IMR-90 (cell line): ENCODE results near the gene PTPRH. TPM values are rescaled to one million over a fixed set of nuclear protein-coding genes. Genes with fewer than 3 reads are reported as not detected.

Experiments
- ATAC-seq: fragments of 200-7000 bp; cut with Tn5 transposase; 2 replicates; pipeline ENCODE4 v1.9.1; 2020; ENCODE audit warnings: low read depth, mild to moderate bottlenecking, moderate library complexity
- BruUV-seq: library from RNA; stranded (reverse); fragments of 400-500 nt; replicated peaks from 2 replicates; lab custom pipeline; 2021; lab: Mats Ljungman, UMichigan
- CTCF ChIA-PET: fragments of 300-600 bp; formaldehyde crosslinking; extraction: SDS; loops from one replicate; lab custom pipeline; 2021; ENCODE audit warnings: antibody characterized with exemption; lab: Yijun Ruan, JAX
- POLR2A ChIA-PET: fragments of 300-600 bp; sonication (Branson Sonifier 250); formaldehyde crosslinking; loops from one replicate; lab custom pipeline; 2022; ENCODE audit warnings: antibody characterized with exemption; ENCODE audit not compliant: unreplicated experiment; lab: Charles Lee
- DNase-seq: peaks from one replicate; pipeline ENCODE4 v3.0.0; 2013
- H2AFZ ChIP-seq: replicated peaks from 2 replicates; pipeline ENCODE3; 2013; ENCODE audit warnings: low read length, mild to moderate bottlenecking; ENCODE audit not compliant: poor library complexity
- H2AK5ac ChIP-seq: 2 replicates; pipeline ENCODE4 v1.6.1; 2013; ENCODE audit warnings: low read depth, low read length, inconsistent platforms
- H2AK9ac ChIP-seq: replicated peaks from 2 replicates; pipeline ENCODE3; 2013; ENCODE audit warnings: mild to moderate bottlenecking, low read depth, low read length, moderate library complexity; ENCODE audit not compliant: poor library complexity
- H2BK120ac ChIP-seq: 2 replicates; pipeline ENCODE4 v1.6.1; 2013; ENCODE audit warnings: low read depth, low read length, inconsistent platforms
- H2BK15ac ChIP-seq: 3 replicates; pipeline ENCODE4 v1.6.1; 2013; ENCODE audit warnings: low read depth, low read length, inconsistent platforms
- H2BK20ac ChIP-seq: 2 replicates; pipeline ENCODE4 v1.6.1; 2013; ENCODE audit warnings: low read depth, mild to moderate bottlenecking, inconsistent platforms, low read length, moderate library complexity
- H2BK5ac ChIP-seq: 2 replicates; pipeline ENCODE4 v1.6.1; 2013; ENCODE audit warnings: mild to moderate bottlenecking, low read depth, low read length, inconsistent platforms; ENCODE audit not compliant: poor library complexity, severe bottlenecking
- H3K14ac ChIP-seq: replicated peaks from 2 replicates; pipeline ENCODE4 v1.6.1; 2013; ENCODE audit warnings: low read depth, low read length, inconsistent platforms
- H3K18ac ChIP-seq: 2 replicates; pipeline ENCODE4 v1.6.1; 2013; ENCODE audit warnings: low read depth, low read length, control low read depth
- H3K23ac ChIP-seq: 2 replicates; pipeline ENCODE4 v1.6.1; 2013; ENCODE audit warnings: low read depth, low read length, inconsistent platforms
- H3K27ac ChIP-seq: 2 replicates; pipeline ENCODE4 v1.5.1; 2013; ENCODE audit warnings: mild to moderate bottlenecking, control low read depth, low read length; ENCODE audit not compliant: insufficient read depth
- H3K27me3 ChIP-seq: 2 replicates; pipeline ENCODE4 v1.6.1; 2013; ENCODE audit warnings: low read length; ENCODE audit not compliant: control insufficient read depth, insufficient read depth
- H3K36me3 ChIP-seq: 2 replicates; pipeline ENCODE4 v1.6.1; 2013; ENCODE audit warnings: low read length, mixed read lengths; ENCODE audit not compliant: control insufficient read depth, insufficient read depth
- H3K4ac ChIP-seq: 2 replicates; pipeline ENCODE4 v1.6.1; 2013; ENCODE audit warnings: low read depth, low read length, inconsistent platforms
- H3K4me1 ChIP-seq: 2 replicates; pipeline ENCODE4 v1.6.1; 2013; ENCODE audit warnings: low read length, mixed read lengths; ENCODE audit not compliant: control insufficient read depth, insufficient read depth
- H3K4me2 ChIP-seq: 2 replicates; pipeline ENCODE4 v1.6.1; 2013; ENCODE audit warnings: low read depth, mild to moderate bottlenecking, control low read depth, low read length, moderate library complexity
- H3K4me3 ChIP-seq: 2 replicates; pipeline ENCODE4 v1.5.1; 2013; ENCODE audit warnings: low read depth, mild to moderate bottlenecking, control low read depth, low read length, moderate library complexity; ENCODE audit not compliant: insufficient read depth
- H3K56ac ChIP-seq: 2 replicates; pipeline ENCODE4 v1.6.1; 2013; ENCODE audit warnings: low read length, inconsistent platforms; ENCODE audit not compliant: insufficient read depth; ENCODE audit errors: extremely low read depth
- H3K79me1 ChIP-seq, 2 experiments: 2 replicates each; pipeline ENCODE4 v1.6.1; 2013; ENCODE audit warnings: low read length in 2 of 2, inconsistent platforms in 1 of 2, low read depth in 1 of 2
- H3K9ac ChIP-seq: 2 replicates; pipeline ENCODE4 v1.6.1; 2013; ENCODE audit warnings: low read depth, low read length, control low read depth
- H3K9me1 ChIP-seq: 2 replicates; pipeline ENCODE4 v1.6.1; 2013; ENCODE audit warnings: low read length, inconsistent platforms; ENCODE audit not compliant: insufficient read depth
- H3K9me3 ChIP-seq: 2 replicates; pipeline ENCODE4 v1.6.1; 2013; ENCODE audit warnings: low read length; ENCODE audit not compliant: control insufficient read depth, insufficient read depth
- H4K20me1 ChIP-seq: 2 replicates; pipeline ENCODE4 v1.6.1; 2013; ENCODE audit warnings: low read length, inconsistent platforms; ENCODE audit not compliant: insufficient read depth
- H4K5ac ChIP-seq: 2 replicates; pipeline ENCODE4 v1.6.1; 2013; ENCODE audit warnings: mild to moderate bottlenecking, low read depth, low read length, control low read depth
- H4K8ac ChIP-seq, 2 experiments: 2 replicates each; pipeline ENCODE4 v1.6.1; 2013; ENCODE audit warnings: low read depth in 2 of 2, low read length in 2 of 2, control low read depth in 1 of 2, inconsistent platforms in 1 of 2
- H4K91ac ChIP-seq: 2 replicates; pipeline ENCODE4 v1.6.1; 2013; ENCODE audit warnings: low read depth, low read length, inconsistent platforms; ENCODE audit not compliant: insufficient read depth
- BHLHE40 ChIP-seq: fragments of 150-350 bp; IDR thresholded peaks from 2 replicates; pipeline ENCODE4 v1.6.1; 2016; ENCODE audit warnings: mild to moderate bottlenecking, low read depth, low read length
- CHD1 ChIP-seq: IDR thresholded peaks from 2 replicates; pipeline ENCODE4 v1.6.1; 2012; ENCODE audit warnings: low read depth, low read length, improper control_type of control experiment
- ELK1 ChIP-seq: fragments of 150-350 bp; IDR thresholded peaks from 2 replicates; pipeline ENCODE4 v1.6.1; 2016; ENCODE audit warnings: low read depth, mild to moderate bottlenecking, low read length, moderate library complexity, borderline replicate concordance
- MAFK ChIP-seq: IDR thresholded peaks from 2 replicates; pipeline ENCODE4 v1.6.1; 2012; ENCODE audit warnings: low read depth, low read length, improper control_type of control experiment
- MAZ ChIP-seq: IDR thresholded peaks from 2 replicates; pipeline ENCODE4 v1.6.1; 2012; ENCODE audit warnings: low read depth, mild to moderate bottlenecking, low read length, improper control_type of control experiment, moderate library complexity, borderline replicate concordance
- RCOR1 ChIP-seq: IDR thresholded peaks from 2 replicates; pipeline ENCODE4 v1.6.1; 2012; ENCODE audit warnings: mild to moderate bottlenecking, low read length, improper control_type of control experiment; ENCODE audit not compliant: insufficient replicate concordance
- WGBS, 2 experiments: methylation state at CpG; one replicate each; pipeline versions ENCODE4 v1.1.5 to v1.1.7; 2013; ENCODE audit warnings: missing lambda C conversion rate in 2 of 2; ENCODE audit not compliant: insufficient read length in 1 of 2; ENCODE audit errors: extremely low coverage in 2 of 2; 5-methylcytosine and 5-hydroxymethylcytosine counted together
- dilution Hi-C: fragments of 300-500 bp; cut with HindIII; formaldehyde crosslinking; loops from one replicate; pipeline ENCODE4 v1.14.3; 2018; ENCODE audit warnings: low sequenced_read_pairs; ENCODE audit not compliant: unreplicated experiment
- in situ Hi-C: fragments of 300-500 bp; cut with MboI; formaldehyde crosslinking; loops from 3 replicates; pipeline ENCODE4 v1.14.3; 2019; ENCODE audit warnings: low sequenced_read_pairs, inconsistent platforms, mixed read lengths
- intact Hi-C: fragments of 100-400 bp; cut with micrococcal nuclease; formaldehyde crosslinking; loops from 2 replicates; pipeline ENCODE4 v1.10.0; 2022
- polyA plus RNA-seq, 3 experiments: library from polyadenylated mRNA; depleted of rRNA; stranded (reverse); fragments of >200 nt; gene quantifications; 2 replicates each; pipeline ENCODE4 v1.2.3, GENCODE V29; 2012; ENCODE audit warnings: low replicate concordance in 1 of 3
- total RNA-seq: library from RNA; depleted of rRNA; stranded (reverse); fragments of >200 nt; gene quantifications from 2 replicates; pipeline ENCODE4 v1.2.3, GENCODE V29; 2012
- TF ChIP-seq, protein P1 (sequence below): fragments of 150-350 bp; IDR thresholded peaks from 2 replicates; pipeline ENCODE4 v1.6.1; 2017; ENCODE audit warnings: mild to moderate bottlenecking, antibody characterized with exemption, low read length, low read depth

Gene PTPRH
- total and polyA plus RNA-seq, 2 of the 4 experiments (the other 2 are of a cell fraction) = 1.3 to 3.4 TPM

GRCh38 chr19:55229789-55230182, 20.5 kb upstream of the PTPRH start:
- no peak overlapping the region for H2AK9ac ChIP-seq
- peaks cover 20% of the 10 kb centered on the region for H4K20me1 ChIP-seq
- H2BK120ac ChIP-seq = no peak overlapping the region
- ATAC-seq (no peak), DNase-seq (no peak)
- H4K8ac ChIP-seq = no peak overlapping the region
- in situ Hi-C loops (no loop called here), dilution Hi-C loops (no loop called here), intact Hi-C loops (no loop called here)
- H3K18ac ChIP-seq = no peak overlapping the region
- H3K36me3 ChIP-seq = peaks cover 50% of the 10 kb centered on the region
- 0 out of 2 replicates have a peak, but pooled peaks cover 6% of the 10 kb centered on the region for H3K9me1 ChIP-seq
- no peak overlapping the region for H2AK5ac ChIP-seq
- TF ChIP-seq BHLHE40 = no peak
- no peak for TF ChIP-seq ELK1
- no peak for TF ChIP-seq MAFK
- TF ChIP-seq RCOR1 = no peak
- TF ChIP-seq, protein P1, sequence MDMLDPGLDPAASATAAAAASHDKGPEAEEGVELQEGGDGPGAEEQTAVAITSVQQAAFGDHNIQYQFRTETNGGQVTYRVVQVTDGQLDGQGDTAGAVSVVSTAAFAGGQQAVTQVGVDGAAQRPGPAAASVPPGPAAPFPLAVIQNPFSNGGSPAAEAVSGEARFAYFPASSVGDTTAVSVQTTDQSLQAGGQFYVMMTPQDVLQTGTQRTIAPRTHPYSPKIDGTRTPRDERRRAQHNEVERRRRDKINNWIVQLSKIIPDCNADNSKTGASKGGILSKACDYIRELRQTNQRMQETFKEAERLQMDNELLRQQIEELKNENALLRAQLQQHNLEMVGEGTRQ = no peak
- TF ChIP-seq MAZ = no peak
- no peak for TF ChIP-seq CHD1
- peaks cover 6 to 11% of the 10 kb centered on the region in 2 experiments; a peak in 3 of 4 replicates for H3K79me1 ChIP-seq
- H3K4me3 ChIP-seq = no peak overlapping the region
- H3K9ac ChIP-seq = no peak overlapping the region
- H3K23ac ChIP-seq = no peak overlapping the region
- no peak overlapping the region for H3K4ac ChIP-seq
- CTCF ChIA-PET = no interaction called here
- no peak overlapping the region for H4K5ac ChIP-seq
- H2BK5ac ChIP-seq = no peak overlapping the region
- H4K91ac ChIP-seq = no peak overlapping the region
- H2BK15ac ChIP-seq = no peak overlapping the region
- H3K4me1 ChIP-seq = no peaks in the 10 kb centered on the region
- H2BK20ac ChIP-seq = no peak overlapping the region
- WGBS, 2 experiments = 85% methylated on average over 6 of the region's 17 CpGs; no CpG with 5 or more reads in 1 of the 2 experiments
- H3K27ac ChIP-seq = no peak overlapping the region
- H2AFZ ChIP-seq = no peak overlapping the region
- no peak overlapping the region for H3K56ac ChIP-seq
- POLR2A ChIA-PET = no interaction called here
- no peak overlapping the region for H3K4me2 ChIP-seq
- TSS peak; percentile 81 for BruUV-seq
- H3K14ac ChIP-seq = no peak overlapping the region
- no peaks in the 10 kb centered on the region for H3K27me3 ChIP-seq
- H3K9me3 ChIP-seq = no peaks in the 10 kb centered on the region
